Astrocyte of the cerebellum (primary cell): Measurements from ENCODE around the gene SULT2B1.
"Not testable (repeated sequence)": the region's sequence is repeated elsewhere in the genome, so short reads cannot be mapped to it uniquely, and the experiment has no call there.

ENCODE experiments used
- DNase-seq: peaks from one replicate; pipeline ENCODE4 v3.0.0-alpha.2; 2011; ENCODE audit warnings: low read depth
- H3K4me3 ChIP-seq: 2 replicates; pipeline ENCODE4 v1.5.1; 2011; ENCODE audit warnings: mild to moderate bottlenecking, low read depth, low read length, moderate library complexity
- in situ Hi-C: cut with HindIII; loops from 2 replicates; pipeline ENCODE4 v1.10.0; 2017; ENCODE audit warnings: low sequenced_read_pairs
- TF ChIP-seq, protein P1 (sequence below): IDR thresholded peaks from 2 replicates; pipeline ENCODE4 v1.5.1; 2012; ENCODE audit warnings: low read length, low read depth, moderate library complexity, mild to moderate bottlenecking; ENCODE audit errors: missing control alignments

The SULT2B1 gene

DNA sequence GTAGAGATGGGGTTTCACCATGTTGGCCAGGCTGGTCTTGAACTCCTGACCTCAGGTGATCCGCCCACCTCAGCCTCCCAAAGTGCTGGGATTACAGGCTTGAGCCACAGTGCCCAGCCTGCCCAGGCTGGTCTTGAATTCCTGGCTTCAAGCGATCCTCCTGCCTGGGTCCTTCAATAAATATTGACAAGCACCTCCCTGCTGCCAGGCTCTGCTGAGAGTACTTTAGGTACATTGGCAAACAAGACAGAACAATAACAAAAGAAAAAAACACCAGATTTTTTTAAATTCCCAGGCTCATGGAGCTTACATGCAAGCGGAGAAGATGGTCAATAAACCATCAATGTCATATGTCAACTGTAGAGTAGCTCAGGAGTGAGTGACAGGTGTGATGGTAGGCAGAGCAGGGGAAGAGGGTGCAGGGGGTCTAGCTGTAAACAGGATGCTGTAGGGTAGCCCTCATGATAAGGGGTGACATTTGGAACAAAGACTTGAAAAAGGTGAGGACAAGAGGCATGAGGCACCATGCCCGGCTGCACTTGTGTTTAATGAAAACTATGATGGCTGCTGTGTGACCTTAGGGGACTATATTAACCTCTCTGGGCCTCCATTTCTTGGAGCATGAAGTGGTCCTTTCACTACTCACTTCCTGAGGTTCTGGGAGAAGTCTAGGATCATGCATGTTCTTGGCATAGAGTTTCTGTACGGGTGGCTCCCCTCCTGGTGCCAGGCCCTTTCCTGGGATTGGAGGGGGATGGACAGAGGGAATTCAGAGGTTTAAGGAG, 19.6 kb downstream of the SULT2B1 start:
- in situ Hi-C loops = no loop called here
- DNase-seq = no peak

DNA sequence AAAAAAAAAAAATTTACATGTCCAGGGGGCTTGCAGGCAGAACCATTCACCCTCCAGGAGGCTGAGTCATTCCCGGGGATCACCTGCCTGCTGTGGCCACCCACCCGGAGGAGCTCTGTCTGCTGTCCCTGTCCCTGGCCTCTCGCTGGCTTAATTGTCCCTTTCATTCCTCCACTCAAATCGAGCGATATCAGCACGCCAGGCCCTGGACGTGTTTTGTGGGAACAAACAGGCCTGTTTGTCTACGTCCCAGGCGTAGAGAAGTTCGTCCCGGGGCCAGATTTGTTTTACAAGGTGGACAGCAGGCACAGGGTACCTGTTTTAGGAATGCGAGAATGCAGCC, 21.2 kb downstream of the SULT2B1 start:
- TF ChIP-seq, protein P1, sequence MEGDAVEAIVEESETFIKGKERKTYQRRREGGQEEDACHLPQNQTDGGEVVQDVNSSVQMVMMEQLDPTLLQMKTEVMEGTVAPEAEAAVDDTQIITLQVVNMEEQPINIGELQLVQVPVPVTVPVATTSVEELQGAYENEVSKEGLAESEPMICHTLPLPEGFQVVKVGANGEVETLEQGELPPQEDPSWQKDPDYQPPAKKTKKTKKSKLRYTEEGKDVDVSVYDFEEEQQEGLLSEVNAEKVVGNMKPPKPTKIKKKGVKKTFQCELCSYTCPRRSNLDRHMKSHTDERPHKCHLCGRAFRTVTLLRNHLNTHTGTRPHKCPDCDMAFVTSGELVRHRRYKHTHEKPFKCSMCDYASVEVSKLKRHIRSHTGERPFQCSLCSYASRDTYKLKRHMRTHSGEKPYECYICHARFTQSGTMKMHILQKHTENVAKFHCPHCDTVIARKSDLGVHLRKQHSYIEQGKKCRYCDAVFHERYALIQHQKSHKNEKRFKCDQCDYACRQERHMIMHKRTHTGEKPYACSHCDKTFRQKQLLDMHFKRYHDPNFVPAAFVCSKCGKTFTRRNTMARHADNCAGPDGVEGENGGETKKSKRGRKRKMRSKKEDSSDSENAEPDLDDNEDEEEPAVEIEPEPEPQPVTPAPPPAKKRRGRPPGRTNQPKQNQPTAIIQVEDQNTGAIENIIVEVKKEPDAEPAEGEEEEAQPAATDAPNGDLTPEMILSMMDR = no peak
- DNase-seq = no peak
- in situ Hi-C loops = no loop called here
- H3K4me3 ChIP-seq = no peak overlapping the region

More for the DNA sequence above, 19.6 kb downstream of the SULT2B1 start:
- TF ChIP-seq, protein P1 = no peak
- H3K4me3 ChIP-seq = no peak overlapping the region

GRCh38 chr19:48575931-48576622, 24.1 kb downstream of the SULT2B1 start:
- in situ Hi-C loops = no loop called here
- DNase-seq = no peak
- TF ChIP-seq, protein P1 = no peak
- H3K4me3 ChIP-seq = no peak overlapping the region

GRCh38 chr19:48577908-48578307, 25.9 kb downstream of the SULT2B1 start:
- DNase-seq, in situ Hi-C loops, H3K4me3 ChIP-seq: not testable (repeated sequence)

GRCh38 chr19:48578891-48579290, 26.9 kb downstream of the SULT2B1 start:
- no peak for DNase-seq
- in situ Hi-C loops = no loop called here
- no peak overlapping the region for H3K4me3 ChIP-seq
- TF ChIP-seq, protein P1 = no peak

DNA sequence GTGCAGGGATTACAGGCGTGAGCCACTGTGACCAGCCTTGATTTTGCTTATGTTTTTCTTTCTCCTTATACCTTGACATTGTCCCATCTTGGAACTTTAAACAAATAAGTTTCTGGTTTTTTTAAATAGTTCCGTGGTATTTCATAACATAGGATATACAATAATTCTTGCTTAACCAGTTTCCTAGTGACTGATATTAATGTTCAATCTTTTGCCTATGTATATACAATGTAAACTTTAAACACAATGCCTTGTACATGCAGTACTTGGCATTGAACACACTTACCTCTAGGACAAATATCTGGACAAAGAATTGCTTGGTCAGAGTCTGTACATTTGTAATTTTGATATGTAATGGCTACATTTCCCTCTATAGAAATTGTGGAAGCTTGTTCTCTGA, 30.2 kb downstream of the SULT2B1 start:
- no peak overlapping the region for H3K4me3 ChIP-seq
- DNase-seq = no peak
- in situ Hi-C loops = no loop called here
- TF ChIP-seq, protein P1 = no peak

DNA sequence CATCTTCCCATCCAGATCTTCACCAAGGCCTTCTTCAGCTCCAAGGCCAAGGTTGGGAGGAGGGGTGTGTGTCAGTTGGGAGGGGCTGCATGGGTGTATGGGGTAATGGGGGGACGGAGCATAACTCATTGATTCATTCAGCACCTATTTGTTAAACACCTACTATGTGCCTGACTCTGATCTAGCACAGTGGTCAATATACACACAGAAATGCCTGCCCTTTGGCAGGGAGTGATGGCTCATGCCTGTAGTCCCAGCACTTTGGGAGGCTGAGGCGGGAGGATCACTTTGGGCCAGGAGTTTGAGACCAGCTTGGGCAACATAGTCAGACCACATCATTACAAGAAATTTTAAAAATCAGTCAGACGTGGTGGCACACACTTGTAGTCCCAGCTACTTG, 35.4 kb downstream of the SULT2B1 start:
- TF ChIP-seq, protein P1 = no peak
- DNase-seq = no peak
- H3K4me3 ChIP-seq = no peak overlapping the region
- in situ Hi-C loops = no loop called here
